H9 (cell line): ENCODE data around the gene GOLGA6A. TPM values are rescaled to one million over a fixed set of nuclear protein-coding genes. Genes with fewer than 3 reads are reported as not detected.
"Not testable (repeated sequence)": the region's sequence is repeated elsewhere in the genome, so short reads cannot be mapped to it uniquely, and the experiment has no call there.

ENCODE experiments used
- DNase-seq: peaks from one replicate; pipeline ENCODE4 v3.0.0-alpha.2; 2017
- H2AFZ ChIP-seq: one replicate; pipeline ENCODE4 v1.6.1; 2013; ENCODE audit warnings: mild to moderate bottlenecking, low read length, control low read depth, moderate library complexity
- H2AK5ac ChIP-seq: 2 replicates; pipeline ENCODE4 v1.6.1; 2013; ENCODE audit warnings: low read length, control low read depth, mixed read lengths; ENCODE audit not compliant: insufficient read length
- H2BK120ac ChIP-seq: one replicate; pipeline ENCODE4 v1.6.1; 2013; ENCODE audit warnings: low read depth, mild to moderate bottlenecking, low read length, control low read depth, inconsistent platforms; ENCODE audit not compliant: poor library complexity, severe bottlenecking
- H2BK12ac ChIP-seq: 2 replicates; pipeline ENCODE4 v1.6.1; 2013; ENCODE audit warnings: low read length, control low read depth, mixed read lengths, low read depth; ENCODE audit not compliant: insufficient read length
- H2BK15ac ChIP-seq: 2 replicates; pipeline ENCODE4 v1.6.1; 2013; ENCODE audit warnings: low read depth, low read length, control low read depth
- H2BK20ac ChIP-seq: one replicate; pipeline ENCODE4 v1.6.1; 2013; ENCODE audit warnings: low read depth, mild to moderate bottlenecking, low read length, control low read depth, inconsistent platforms; ENCODE audit not compliant: poor library complexity, severe bottlenecking
- H2BK5ac ChIP-seq: 2 replicates; pipeline ENCODE4 v1.6.1; 2013; ENCODE audit warnings: low read length, control low read depth, mixed read lengths; ENCODE audit not compliant: insufficient read length
- H3K14ac ChIP-seq: 2 replicates; pipeline ENCODE4 v1.6.1; 2013; ENCODE audit warnings: low read length, control low read depth; ENCODE audit not compliant: insufficient read depth
- H3K18ac ChIP-seq: 2 replicates; pipeline ENCODE4 v1.6.1; 2013; ENCODE audit warnings: low read depth, mild to moderate bottlenecking, mixed read lengths, low read length, control low read depth; ENCODE audit not compliant: insufficient read length
- H3K23ac ChIP-seq: 2 replicates; pipeline ENCODE4 v1.6.1; 2013; ENCODE audit warnings: low read length, control low read depth, mixed read lengths, low read depth; ENCODE audit not compliant: insufficient read length
- H3K23me2 ChIP-seq: 2 replicates; pipeline ENCODE4 v1.6.1; 2013; ENCODE audit warnings: low read depth, mild to moderate bottlenecking, mixed read lengths, low read length, control low read depth; ENCODE audit not compliant: insufficient read length, poor library complexity, severe bottlenecking
- H3K27ac ChIP-seq: 2 replicates; pipeline ENCODE4 v1.5.1; 2013; ENCODE audit warnings: low read length, control low read depth, mixed read lengths, low read depth; ENCODE audit not compliant: insufficient read length
- H3K27me3 ChIP-seq: 2 replicates; pipeline ENCODE4 v1.6.1; 2013; ENCODE audit warnings: low read length, control low read depth, inconsistent platforms; ENCODE audit not compliant: insufficient read depth
- H3K4ac ChIP-seq: 2 replicates; pipeline ENCODE4 v1.6.1; 2013; ENCODE audit warnings: low read depth, mild to moderate bottlenecking, control low read depth, inconsistent platforms, low read length, moderate library complexity
- H3K4me1 ChIP-seq: 2 replicates; pipeline ENCODE4 v1.6.1; 2013; ENCODE audit warnings: low read length, control low read depth, inconsistent platforms; ENCODE audit not compliant: insufficient read depth
- H3K4me2 ChIP-seq: 2 replicates; pipeline ENCODE4 v1.6.1; 2013; ENCODE audit warnings: low read length, control low read depth, mixed read lengths; ENCODE audit not compliant: insufficient read length, insufficient read depth
- H3K56ac ChIP-seq: 2 replicates; pipeline ENCODE4 v1.6.1; 2013; ENCODE audit warnings: low read depth, mild to moderate bottlenecking, mixed read lengths, low read length, control low read depth; ENCODE audit not compliant: insufficient read length
- H3K79me1 ChIP-seq: 2 replicates; pipeline ENCODE4 v1.6.1; 2013; ENCODE audit warnings: low read depth, mild to moderate bottlenecking, moderate library complexity, low read length, control low read depth, inconsistent platforms; ENCODE audit not compliant: insufficient read depth, poor library complexity, severe bottlenecking
- H3K79me2 ChIP-seq: 2 replicates; pipeline ENCODE4 v1.6.1; 2013; ENCODE audit warnings: low read length, control low read depth, inconsistent platforms; ENCODE audit not compliant: insufficient read depth
- H3K9ac ChIP-seq: 2 replicates; pipeline ENCODE4 v1.6.1; 2013; ENCODE audit warnings: low read length, control low read depth, mixed read lengths; ENCODE audit not compliant: insufficient read length; ENCODE audit errors: extremely low read depth
- H3K9me3 ChIP-seq: one replicate; pipeline ENCODE4 v1.6.1; 2013; ENCODE audit warnings: low read depth, low read length, inconsistent platforms; ENCODE audit not compliant: control insufficient read depth
- H3T11ph ChIP-seq: one replicate; pipeline ENCODE4 v1.6.1; 2013; ENCODE audit warnings: mild to moderate bottlenecking, low read length, control low read depth, inconsistent platforms
- H4K20me1 ChIP-seq: one replicate; pipeline ENCODE4 v1.6.1; 2013; ENCODE audit not compliant: control insufficient read depth, insufficient read length, insufficient read depth
- H4K5ac ChIP-seq: 2 replicates; pipeline ENCODE4 v1.6.1; 2013; ENCODE audit warnings: low read depth, mild to moderate bottlenecking, mixed read lengths, low read length, control low read depth; ENCODE audit not compliant: insufficient read length
- H4K8ac ChIP-seq: replicated peaks from 2 replicates; pipeline ENCODE4 v1.6.1; 2013; ENCODE audit warnings: low read length, control low read depth, mixed read lengths, low read depth; ENCODE audit not compliant: insufficient read length
- H4K91ac ChIP-seq: 2 replicates; pipeline ENCODE4 v1.6.1; 2013; ENCODE audit warnings: low read depth, mild to moderate bottlenecking, moderate library complexity, mixed read lengths, low read length, control low read depth; ENCODE audit not compliant: insufficient read length
- H3K27ac Mint-ChIP-seq, 3 experiments: 2 replicates in 2 of 3; 3 replicates in 1 of 3; pipeline ENCODE4 v1.8.0; 2020 to 2021; ENCODE audit warnings: mixed read lengths in 3 of 3, mild to moderate bottlenecking in 1 of 3, moderate library complexity in 1 of 3
- H3K27me3 Mint-ChIP-seq: 2 replicates; pipeline ENCODE4 v1.8.0; 2021; ENCODE audit warnings: low read depth, mild to moderate bottlenecking, moderate library complexity, mixed read lengths
- H3K36me3 Mint-ChIP-seq, 3 experiments: 2 replicates in 2 of 3; 3 replicates in 1 of 3; pipeline ENCODE4 v1.8.0; 2020 to 2021; ENCODE audit warnings: low read depth in 3 of 3, mixed read lengths in 3 of 3; ENCODE audit not compliant: insufficient read depth in 1 of 3
- H3K4me1 Mint-ChIP-seq, 2 experiments: 2 replicates each; pipeline ENCODE4 v1.8.0; 2020; ENCODE audit warnings: mixed read lengths in 2 of 2
- H3K4me3 Mint-ChIP-seq, 2 experiments: 2 replicates in 1 of 2; 3 replicates in 1 of 2; pipeline ENCODE4 v1.8.0; 2020 to 2021; ENCODE audit warnings: mild to moderate bottlenecking in 2 of 2, mixed read lengths in 2 of 2, moderate library complexity in 1 of 2
- H3K9me3 Mint-ChIP-seq, 2 experiments: 2 replicates in 1 of 2; 3 replicates in 1 of 2; pipeline ENCODE4 v1.8.0; 2020; ENCODE audit warnings: mild to moderate bottlenecking in 2 of 2, mixed read lengths in 2 of 2, moderate library complexity in 1 of 2
- WGBS: extraction: QIAGEN DNeasy Blood & Tissue Kit; methylation state at CpG from one replicate; pipeline ENCODE4 v1.1.7; 2013; ENCODE audit warnings: missing lambda C conversion rate, low lambda C conversion rate, mixed read lengths; ENCODE audit not compliant: insufficient read length; ENCODE audit errors: extremely low coverage; 5-methylcytosine and 5-hydroxymethylcytosine counted together
- total RNA-seq: library from RNA; stranded (reverse); gene quantifications from 2 replicates; pipeline ENCODE4 v1.2.1, GENCODE V29; 2021

The GOLGA6A gene
- total RNA-seq, 1 experiment from 2014 or later, result 0.72 TPM

GRCh38 chr15:74071645-74072044, 10.7 kb downstream of the GOLGA6A start:
- H3K4me2 ChIP-seq, H3K4me1 Mint-ChIP-seq, H3K14ac ChIP-seq, H4K8ac ChIP-seq, H2AK5ac ChIP-seq, H3K9ac ChIP-seq, H3K23ac ChIP-seq, H3K4me1 ChIP-seq, H3K36me3 Mint-ChIP-seq, H3K4ac ChIP-seq, H2AFZ ChIP-seq, H2BK15ac ChIP-seq, H2BK20ac ChIP-seq, H2BK12ac ChIP-seq, H3K18ac ChIP-seq, H3K56ac ChIP-seq, DNase-seq, H3K27ac ChIP-seq, H3K27me3 Mint-ChIP-seq, H3K79me2 ChIP-seq, H3K23me2 ChIP-seq, H3K9me3 ChIP-seq, H2BK5ac ChIP-seq, H2BK120ac ChIP-seq, H3K79me1 ChIP-seq, H3K4me3 Mint-ChIP-seq, H3T11ph ChIP-seq, H4K91ac ChIP-seq, H3K27ac Mint-ChIP-seq, H3K27me3 ChIP-seq, H4K20me1 ChIP-seq, H3K9me3 Mint-ChIP-seq, H4K5ac ChIP-seq: not testable (repeated sequence)
- WGBS, result no CpG with 5 or more reads among the region's 6 CpGs
